GM19193 (cell line): ENCODE results near the gene SNN.

Source experiments
- POLR2A ChIP-seq: IDR thresholded peaks from 4 replicates; pipeline ENCODE4 v1.6.1; 2011; ENCODE audit not compliant: insufficient read depth, insufficient read length; ENCODE audit errors: extremely low read depth

SNN gene

GRCh38 chr16:11630046-11630767 is 38.0 kb upstream of the SNN start:
- no peak for TF ChIP-seq POLR2A

- no peak for TF ChIP-seq POLR2A
These were observed 37.5 kb upstream of the SNN start for GRCh38 chr16:11630768-11631056.

GRCh38 chr16:11631214-11631613 is 37.0 kb upstream of the SNN start:
- no peak for TF ChIP-seq POLR2A

- TF ChIP-seq POLR2A, result no peak
These were observed 35.8 kb upstream of the SNN start for GRCh38 chr16:11632455-11632939.

GRCh38 chr16:11633113-11633512 is 35.1 kb upstream of the SNN start:
- TF ChIP-seq POLR2A, result no peak

GRCh38 chr16:11634312-11634711 is 33.9 kb upstream of the SNN start:
- TF ChIP-seq POLR2A, result no peak

GRCh38 chr16:11635113-11635652 is 33.1 kb upstream of the SNN start:
- no peak for TF ChIP-seq POLR2A

GRCh38 chr16:11635679-11636171 is 32.5 kb upstream of the SNN start:
- no peak for TF ChIP-seq POLR2A

GRCh38 chr16:11636172-11636721 is 32.0 kb upstream of the SNN start:
- TF ChIP-seq POLR2A, result no peak

GRCh38 chr16:11637320-11637719 is 30.9 kb upstream of the SNN start:
- TF ChIP-seq POLR2A, result no peak

GRCh38 chr16:11638140-11638539 is 30.1 kb upstream of the SNN start:
- TF ChIP-seq POLR2A, result no peak

GRCh38 chr16:11639008-11639562 is 29.2 kb upstream of the SNN start:
- no peak for TF ChIP-seq POLR2A

GRCh38 chr16:11639925-11640899 is 28.0 kb upstream of the SNN start:
- TF ChIP-seq POLR2A, result no peak

- no peak for TF ChIP-seq POLR2A
These were observed 27.1 kb upstream of the SNN start for GRCh38 chr16:11640987-11641817.
